ENCODE data around the gene MYZAP. TPM values are rescaled to one million over a fixed set of nuclear protein-coding genes. Genes with fewer than 3 reads are reported as not detected.

Gene MYZAP
- total RNA-seq, 1 experiment from 2014 or later = 6.4 TPM

DNA sequence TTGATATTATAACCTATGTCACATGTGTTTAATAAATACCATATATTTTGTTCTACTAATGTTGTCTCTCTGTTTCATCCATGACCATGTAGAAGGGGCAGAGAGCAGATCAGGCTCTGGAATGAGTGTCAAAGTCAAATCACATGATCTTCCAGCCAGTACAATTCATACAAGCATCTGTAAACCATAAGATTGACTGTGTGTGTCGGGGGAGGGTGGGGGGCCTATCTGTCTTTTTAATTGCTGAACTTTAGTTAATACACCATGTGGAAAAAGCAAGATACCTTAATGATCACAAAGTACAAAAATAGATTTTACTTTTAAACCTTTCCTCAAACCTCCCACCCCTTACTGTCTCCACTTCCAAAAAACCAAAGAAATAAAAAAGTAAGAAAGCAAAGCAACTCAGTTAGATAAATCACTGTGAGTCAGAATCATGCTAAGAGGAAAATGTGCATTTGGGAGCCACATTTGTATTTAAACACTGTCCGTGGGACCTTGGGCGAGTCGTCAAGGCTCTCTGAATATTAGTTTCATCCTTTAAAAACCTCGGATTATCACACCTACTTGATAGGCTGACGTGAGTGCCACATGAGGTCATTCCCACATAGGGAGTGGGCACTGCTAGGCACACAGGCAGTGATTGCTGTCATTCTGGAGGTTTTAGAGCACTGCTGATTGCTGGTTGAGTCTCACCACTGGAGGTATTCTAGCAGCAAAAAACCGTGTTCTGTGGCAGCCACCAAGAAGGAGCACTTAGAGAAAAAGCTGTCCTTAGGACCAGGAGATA, 93.8 kb downstream of the MYZAP start:
- DNase-seq = no peak
- no peaks in the 10 kb centered on the region for H3K27me3 ChIP-seq (replicated peaks; ENCODE audit: control insufficient read depth, insufficient read depth, low read length)
- TF ChIP-seq, protein P1, sequence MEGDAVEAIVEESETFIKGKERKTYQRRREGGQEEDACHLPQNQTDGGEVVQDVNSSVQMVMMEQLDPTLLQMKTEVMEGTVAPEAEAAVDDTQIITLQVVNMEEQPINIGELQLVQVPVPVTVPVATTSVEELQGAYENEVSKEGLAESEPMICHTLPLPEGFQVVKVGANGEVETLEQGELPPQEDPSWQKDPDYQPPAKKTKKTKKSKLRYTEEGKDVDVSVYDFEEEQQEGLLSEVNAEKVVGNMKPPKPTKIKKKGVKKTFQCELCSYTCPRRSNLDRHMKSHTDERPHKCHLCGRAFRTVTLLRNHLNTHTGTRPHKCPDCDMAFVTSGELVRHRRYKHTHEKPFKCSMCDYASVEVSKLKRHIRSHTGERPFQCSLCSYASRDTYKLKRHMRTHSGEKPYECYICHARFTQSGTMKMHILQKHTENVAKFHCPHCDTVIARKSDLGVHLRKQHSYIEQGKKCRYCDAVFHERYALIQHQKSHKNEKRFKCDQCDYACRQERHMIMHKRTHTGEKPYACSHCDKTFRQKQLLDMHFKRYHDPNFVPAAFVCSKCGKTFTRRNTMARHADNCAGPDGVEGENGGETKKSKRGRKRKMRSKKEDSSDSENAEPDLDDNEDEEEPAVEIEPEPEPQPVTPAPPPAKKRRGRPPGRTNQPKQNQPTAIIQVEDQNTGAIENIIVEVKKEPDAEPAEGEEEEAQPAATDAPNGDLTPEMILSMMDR (IDR thresholded peaks at IDR 0.05; ENCODE audit: insufficient read depth in 1 of 2, low read depth in 1 of 2, low read length in 1 of 2, severe bottlenecking in 1 of 2, unreplicated experiment in 1 of 2) = no peak
- Mint-ChIP-seq H3K4me1 (ENCODE audit: low read depth, unreplicated experiment) (no peaks in the 10 kb centered on the region), H3K27ac (ENCODE audit: unreplicated experiment) (no peak overlapping the region), H3K9me3 (ENCODE audit: unreplicated experiment) (no peaks in the 10 kb centered on the region), H3K27me3 (ENCODE audit: insufficient read depth, unreplicated experiment) (no peaks in the 10 kb centered on the region), H3K36me3 (ENCODE audit: insufficient read depth, unreplicated experiment) (no peaks in the 10 kb centered on the region), H3K4me3 (ENCODE audit: unreplicated experiment) (no peak overlapping the region)
- ChIA-PET POLR2A (no interaction called here), CTCF (no interaction called here)
- H3K9me3 ChIP-seq = no peaks in the 10 kb centered on the region
- BruUV-seq (replicated peaks) = no TSS peak
- intact Hi-C loops (cut with micrococcal nuclease; ENCODE audit: unreplicated experiment) = no loop called here
- H3K4me1 ChIP-seq = no peaks in the 10 kb centered on the region
- no peaks in the 10 kb centered on the region for H3K36me3 ChIP-seq (ENCODE audit: control insufficient read depth, insufficient read depth, low read length)
- H3K4me3 ChIP-seq (ENCODE audit: low read depth, low read length) = no peak overlapping the region

DNA sequence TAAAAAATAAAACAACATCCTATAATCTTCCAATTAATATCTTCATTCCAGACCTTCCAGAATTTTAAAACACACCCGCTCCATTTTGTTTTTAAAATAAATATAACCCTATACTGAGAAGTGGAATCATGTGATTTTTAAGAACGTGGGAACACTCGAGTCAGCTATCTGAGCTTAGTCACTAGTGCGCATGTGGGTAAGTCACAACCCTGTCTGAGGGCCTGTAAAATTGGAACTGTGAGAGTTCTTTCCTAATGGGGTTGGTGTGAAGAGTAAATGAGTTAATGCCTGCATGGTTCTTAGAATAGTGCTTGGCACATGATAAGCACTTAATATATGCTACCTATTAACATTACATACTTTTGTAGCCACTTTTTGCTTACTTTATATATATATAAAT, 95.0 kb downstream of the MYZAP start:
- Mint-ChIP-seq H3K36me3 (ENCODE audit: insufficient read depth, unreplicated experiment) (no peaks in the 10 kb centered on the region), H3K27me3 (ENCODE audit: insufficient read depth, unreplicated experiment) (no peaks in the 10 kb centered on the region), H3K4me3 (ENCODE audit: unreplicated experiment) (no peak overlapping the region), H3K4me1 (ENCODE audit: low read depth, unreplicated experiment) (no peaks in the 10 kb centered on the region), H3K27ac (ENCODE audit: unreplicated experiment) (no peak overlapping the region), H3K9me3 (ENCODE audit: unreplicated experiment) (no peaks in the 10 kb centered on the region)
- DNase-seq = no peak
- Histone ChIP-seq H3K36me3 (ENCODE audit: control insufficient read depth, insufficient read depth, low read length) (no peaks in the 10 kb centered on the region), H3K9me3 (no peaks in the 10 kb centered on the region), H3K4me1 (no peaks in the 10 kb centered on the region), H3K27me3 (replicated peaks; ENCODE audit: control insufficient read depth, insufficient read depth, low read length) (no peaks in the 10 kb centered on the region), H3K4me3 (ENCODE audit: low read depth, low read length) (no peak overlapping the region)
- BruUV-seq (replicated peaks) = no TSS peak
- POLR2A ChIA-PET = no interaction called here
- TF ChIP-seq, protein P1 (IDR thresholded peaks at IDR 0.05; ENCODE audit: insufficient read depth in 1 of 2, low read depth in 1 of 2, low read length in 1 of 2, severe bottlenecking in 1 of 2, unreplicated experiment in 1 of 2) = no peak
- CTCF ChIA-PET = no interaction called here
- intact Hi-C loops (cut with micrococcal nuclease; ENCODE audit: unreplicated experiment) = no loop called here

DNA sequence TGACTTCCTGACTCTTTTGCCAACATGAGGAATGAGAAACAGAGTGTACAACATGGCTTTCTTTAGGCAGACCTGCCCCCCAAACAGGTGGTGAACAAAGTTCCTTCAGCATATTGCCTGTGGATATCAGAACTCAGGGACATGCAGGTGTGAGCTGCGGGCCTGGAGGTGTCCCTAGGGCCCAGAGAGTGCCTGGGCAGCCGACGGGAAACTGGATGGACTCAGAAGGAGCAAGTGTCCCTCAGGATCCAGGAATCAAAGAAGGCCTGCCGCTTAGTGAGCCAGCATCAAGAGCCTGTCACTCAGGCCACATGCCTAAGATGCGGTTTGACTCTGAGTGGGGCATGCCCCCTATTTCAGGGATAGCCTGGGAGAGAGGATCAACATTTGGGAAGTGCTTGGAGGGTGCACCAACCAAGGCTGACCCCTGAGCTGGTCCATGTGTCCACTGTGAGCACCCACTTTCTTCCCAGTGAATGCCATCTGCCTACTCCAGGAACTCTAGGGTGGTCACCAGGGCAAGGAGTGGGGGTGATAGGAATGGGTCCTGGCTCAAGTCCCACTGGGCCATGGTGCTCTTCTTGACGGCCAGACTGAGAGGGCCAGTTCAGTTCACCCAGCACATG, 98.8 kb downstream of the MYZAP start:
- Mint-ChIP-seq H3K9me3 (ENCODE audit: unreplicated experiment) (no peaks in the 10 kb centered on the region), H3K27me3 (ENCODE audit: insufficient read depth, unreplicated experiment) (no peaks in the 10 kb centered on the region), H3K4me1 (ENCODE audit: low read depth, unreplicated experiment) (no peaks in the 10 kb centered on the region), H3K27ac (ENCODE audit: unreplicated experiment) (no peak overlapping the region), H3K4me3 (ENCODE audit: unreplicated experiment) (no peak overlapping the region), H3K36me3 (ENCODE audit: insufficient read depth, unreplicated experiment) (no peaks in the 10 kb centered on the region)
- Histone ChIP-seq H3K27me3 (replicated peaks; ENCODE audit: control insufficient read depth, insufficient read depth, low read length) (no peaks in the 10 kb centered on the region), H3K4me3 (ENCODE audit: low read depth, low read length) (no peak overlapping the region), H3K4me1 (no peaks in the 10 kb centered on the region), H3K9me3 (no peaks in the 10 kb centered on the region), H3K36me3 (ENCODE audit: control insufficient read depth, insufficient read depth, low read length) (no peaks in the 10 kb centered on the region)
- CTCF ChIA-PET = no interaction called here
- DNase-seq = no peak
- intact Hi-C loops (cut with micrococcal nuclease; ENCODE audit: unreplicated experiment) = no loop called here
- BruUV-seq (replicated peaks) = no TSS peak
- POLR2A ChIA-PET = no interaction called here
- TF ChIP-seq, protein P1 (IDR thresholded peaks at IDR 0.05; ENCODE audit: insufficient read depth in 1 of 2, low read depth in 1 of 2, low read length in 1 of 2, severe bottlenecking in 1 of 2, unreplicated experiment in 1 of 2) = no peak
